Duodenal mucosa (tissue), 2 donors: ENCODE measurements around the gene DIO3.

ENCODE experiments used
- H3K27ac ChIP-seq: one replicate; pipeline ENCODE4 v1.7.0; 2013; ENCODE audit warnings: low read depth, low read length
- H3K27me3 ChIP-seq, 2 donors: one replicate each; pipeline ENCODE4 v1.7.0; 2013; ENCODE audit warnings: low read length in 2 of 2, control low read depth in 1 of 2; ENCODE audit not compliant: insufficient read depth in 2 of 2, control insufficient read depth in 1 of 2
- H3K36me3 ChIP-seq, 2 donors: one replicate each; pipeline ENCODE4 v1.7.0; 2013; ENCODE audit warnings: low read length in 2 of 2, control low read depth in 1 of 2; ENCODE audit not compliant: insufficient read depth in 2 of 2, control insufficient read depth in 1 of 2
- H3K4me1 ChIP-seq, 2 donors: one replicate each; pipeline ENCODE4 v1.7.0; 2013; ENCODE audit warnings: low read length in 2 of 2, control low read depth in 1 of 2; ENCODE audit not compliant: insufficient read depth in 2 of 2, control insufficient read depth in 1 of 2
- H3K4me3 ChIP-seq, 2 donors: one replicate each; pipeline ENCODE4 v1.7.0; 2013; ENCODE audit warnings: low read length in 2 of 2, low read depth in 1 of 2
- H3K9ac ChIP-seq, 2 donors: one replicate each; pipeline ENCODE4 v1.7.0; 2013; ENCODE audit warnings: low read length in 2 of 2, low read depth in 1 of 2
- H3K9me3 ChIP-seq, 2 donors: one replicate each; pipeline ENCODE4 v1.7.0; 2013; ENCODE audit warnings: low read length in 2 of 2, control low read depth in 1 of 2; ENCODE audit not compliant: control insufficient read depth in 1 of 2

The DIO3 gene

GRCh38 chr14:101581806-101582205, 20.5 kb downstream of the DIO3 start:
- no peak overlapping the region for H3K9ac ChIP-seq
- no peaks in the 10 kb centered on the region for H3K4me1 ChIP-seq
- no peaks in the 10 kb centered on the region for H3K27me3 ChIP-seq
- H3K9me3 ChIP-seq = no peaks in the 10 kb centered on the region
- H3K4me3 ChIP-seq = no peak overlapping the region
- no peaks in the 10 kb centered on the region for H3K36me3 ChIP-seq
- H3K27ac ChIP-seq = no peak overlapping the region

DNA sequence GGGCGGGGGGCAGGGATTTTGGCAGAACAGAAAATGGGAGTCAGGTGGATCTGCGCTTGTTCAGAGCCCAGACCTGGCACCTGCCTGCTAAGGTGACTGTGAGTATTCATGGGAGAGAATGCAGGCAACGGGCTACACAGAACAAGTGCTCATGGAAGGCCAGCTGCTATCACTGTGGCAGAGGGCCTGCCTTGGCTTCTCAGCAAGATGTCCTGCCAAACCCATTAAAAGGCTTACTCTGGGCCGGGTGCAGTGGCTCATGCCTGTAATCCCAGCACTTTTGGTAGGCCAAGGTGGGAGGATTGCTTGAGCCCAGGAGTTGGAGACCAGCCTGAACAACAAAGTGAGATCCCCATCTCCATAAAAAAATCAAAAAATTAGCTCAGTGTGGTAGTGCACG, 21.0 kb downstream of the DIO3 start:
- Histone ChIP-seq H3K27me3 (no peaks in the 10 kb centered on the region), H3K36me3 (no peaks in the 10 kb centered on the region), H3K9ac (no peak overlapping the region), H3K4me3 (no peak overlapping the region), H3K27ac (no peak overlapping the region), H3K9me3 (no peaks in the 10 kb centered on the region), H3K4me1 (no peaks in the 10 kb centered on the region)

DNA sequence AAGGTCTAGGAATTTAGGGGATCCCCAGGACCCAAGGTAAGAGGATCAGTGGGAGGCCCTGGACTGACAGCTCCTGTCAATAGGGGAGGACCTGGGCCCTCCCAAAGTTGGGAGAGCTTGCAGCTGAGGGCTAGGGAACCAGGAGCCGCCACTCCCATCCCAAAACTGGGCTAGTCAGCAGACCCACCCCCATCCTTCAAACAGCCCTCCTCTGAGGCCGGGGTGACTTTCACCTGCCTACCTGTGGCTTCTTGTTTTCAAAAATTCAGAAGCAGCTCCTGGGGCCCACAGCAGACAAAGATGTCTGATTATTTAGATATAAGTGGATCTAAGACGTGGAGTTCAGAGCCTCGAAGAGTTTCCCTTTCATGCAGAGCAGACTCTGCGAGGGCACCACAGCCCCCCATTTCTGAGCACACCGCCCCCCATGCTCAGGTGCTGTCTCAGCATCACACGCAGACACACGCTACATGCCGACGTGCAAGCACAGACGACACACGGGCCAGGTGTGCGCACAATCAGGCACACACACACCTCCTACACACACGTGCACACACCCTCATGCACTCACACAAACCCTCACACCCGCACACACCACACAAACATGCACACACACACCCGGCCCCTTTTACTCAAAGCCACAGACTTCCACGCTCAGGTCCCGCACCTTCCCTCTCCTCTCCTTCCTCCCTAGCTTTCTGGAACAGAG, 21.9 kb downstream of the DIO3 start:
- H3K27me3 ChIP-seq = no peaks in the 10 kb centered on the region

DNA sequence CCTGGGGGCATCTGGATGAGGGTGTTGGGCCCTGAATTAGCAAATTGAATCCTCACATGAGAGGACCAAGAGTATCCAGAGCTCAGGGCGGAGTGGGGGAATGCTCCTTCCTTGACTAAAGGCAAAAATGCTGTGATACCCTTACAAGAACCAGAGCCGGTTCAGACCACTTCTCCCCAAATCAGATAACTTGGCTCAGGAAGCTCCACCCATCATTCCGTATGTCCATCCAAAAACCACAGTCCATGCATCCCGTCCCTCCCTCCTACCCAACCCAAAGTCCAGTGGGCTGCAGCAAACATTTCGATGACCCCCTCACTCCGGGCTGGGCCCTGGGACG, 22.4 kb downstream of the DIO3 start:
- Histone ChIP-seq H3K36me3 (no peaks in the 10 kb centered on the region), H3K4me3 (no peak overlapping the region), H3K9me3 (no peaks in the 10 kb centered on the region), H3K4me1 (no peaks in the 10 kb centered on the region), H3K9ac (no peak overlapping the region), H3K27ac (no peak overlapping the region), H3K27me3 (no peaks in the 10 kb centered on the region)

More for the DNA sequence above, 21.9 kb downstream of the DIO3 start:
- Histone ChIP-seq H3K9ac (no peak overlapping the region), H3K36me3 (no peaks in the 10 kb centered on the region), H3K27ac (no peak overlapping the region), H3K9me3 (no peaks in the 10 kb centered on the region), H3K4me1 (no peaks in the 10 kb centered on the region), H3K4me3 (no peak overlapping the region)

DNA sequence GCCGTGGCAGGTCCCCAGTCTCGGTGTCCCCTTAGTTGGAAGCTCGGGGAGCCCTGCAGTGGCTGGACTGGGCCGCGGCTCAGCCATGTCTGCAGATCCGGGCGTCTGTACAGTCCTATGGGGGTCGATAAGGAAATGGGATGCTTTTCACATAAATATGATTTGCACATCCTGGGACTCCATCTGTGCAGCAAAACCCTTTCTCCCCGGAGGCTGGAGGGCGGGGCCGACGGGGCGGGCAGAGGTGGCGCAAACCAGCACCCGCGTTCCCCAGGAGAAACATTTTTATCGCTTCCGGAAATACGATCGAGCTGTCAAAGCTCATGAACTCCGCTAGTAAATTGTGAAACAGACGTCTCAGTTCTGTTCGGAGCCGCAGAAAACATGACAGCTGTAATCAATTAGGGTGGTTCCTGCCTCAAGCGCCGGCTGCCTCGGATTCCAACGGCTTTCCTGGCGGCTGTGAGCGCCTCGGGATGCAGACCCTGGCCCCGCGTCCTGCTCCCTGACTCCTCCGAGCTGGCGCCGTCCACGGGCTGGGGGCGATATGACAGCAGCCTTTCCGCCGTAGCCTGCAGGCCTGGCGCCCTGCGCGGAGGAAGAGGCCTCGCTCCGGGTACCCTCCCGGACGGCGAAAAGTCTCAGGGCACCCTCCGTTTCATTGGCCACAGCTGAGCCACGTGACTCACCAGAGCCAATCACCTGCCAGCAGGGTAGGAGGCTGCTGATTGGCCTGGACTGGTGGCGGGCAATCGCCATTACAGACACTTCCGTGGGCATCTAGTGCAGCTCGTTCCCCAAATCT, 23.0 kb downstream of the DIO3 start:
- Histone ChIP-seq H3K36me3 (no peaks in the 10 kb centered on the region), H3K4me3 (no peak overlapping the region), H3K9ac (no peak overlapping the region), H3K4me1 (no peaks in the 10 kb centered on the region), H3K27me3 (no peaks in the 10 kb centered on the region), H3K9me3 (no peaks in the 10 kb centered on the region), H3K27ac (no peak overlapping the region)

DNA sequence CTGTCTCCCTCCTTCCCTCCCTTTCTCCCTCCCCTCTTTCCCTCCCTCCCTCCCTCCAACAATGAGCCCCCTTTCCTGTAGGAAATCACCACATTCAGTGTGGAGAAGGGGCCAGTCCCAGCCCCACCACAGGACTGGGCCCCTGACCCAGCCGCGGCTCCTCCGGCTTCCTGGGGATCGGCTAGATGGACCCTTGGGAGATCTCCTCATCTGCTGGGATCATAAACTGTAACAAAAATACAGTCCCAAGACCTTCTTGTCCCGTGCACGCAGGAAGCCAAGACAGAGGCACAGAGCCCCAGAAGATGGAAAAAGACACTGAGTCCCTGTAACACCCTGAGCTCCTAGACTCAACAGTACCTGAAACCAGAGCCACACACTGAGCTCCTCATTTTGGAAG, 23.9 kb downstream of the DIO3 start:
- H3K9me3 ChIP-seq = no peaks in the 10 kb centered on the region
- no peaks in the 10 kb centered on the region for H3K27me3 ChIP-seq
- H3K4me1 ChIP-seq = no peaks in the 10 kb centered on the region
- no peak overlapping the region for H3K4me3 ChIP-seq
- no peak overlapping the region for H3K27ac ChIP-seq
- H3K9ac ChIP-seq = no peak overlapping the region
- H3K36me3 ChIP-seq = no peaks in the 10 kb centered on the region

DNA sequence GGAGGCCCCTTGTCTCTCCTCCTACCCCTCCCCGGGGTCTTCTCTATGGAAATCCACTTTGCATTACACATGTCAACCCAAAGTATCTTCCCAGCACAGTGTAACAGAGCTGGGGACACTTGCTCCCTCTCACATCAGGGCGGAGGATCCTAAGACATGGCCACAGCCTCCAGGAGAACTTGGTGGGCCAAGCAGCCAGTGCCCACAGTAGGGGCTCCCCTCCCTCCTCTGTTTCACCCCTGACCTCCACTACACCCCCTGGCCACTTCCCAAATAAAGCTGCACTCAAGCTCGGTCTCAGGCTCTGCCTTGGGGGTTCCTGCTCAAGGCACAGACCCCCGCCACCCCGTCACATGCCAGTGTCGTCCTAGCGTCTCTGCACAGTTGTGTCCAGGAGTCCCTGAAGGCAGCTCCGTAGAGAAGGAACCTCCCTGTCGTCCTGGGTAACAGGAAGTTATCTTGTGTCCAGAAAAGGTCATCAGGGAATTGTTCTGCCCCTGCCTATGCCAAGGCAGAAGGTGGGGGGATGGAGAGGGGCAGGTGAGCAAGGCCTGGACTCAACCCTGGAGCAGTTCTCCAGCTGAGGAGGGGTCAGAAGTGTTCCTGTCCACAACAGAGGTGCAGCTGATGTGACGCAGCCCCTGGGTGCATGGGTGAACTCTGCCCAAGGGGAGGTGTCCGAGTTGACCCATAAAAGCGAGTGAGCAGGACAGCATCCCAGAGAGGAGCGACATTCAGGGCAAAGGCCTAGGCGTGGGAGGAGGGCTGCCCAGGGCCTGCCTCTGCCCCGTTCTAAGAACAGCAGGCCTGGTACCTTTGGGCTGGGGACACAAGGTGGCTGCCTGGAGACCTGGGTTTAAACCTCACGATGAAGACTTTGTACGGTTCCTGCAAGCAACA, 25.5 kb downstream of the DIO3 start:
- no peaks in the 10 kb centered on the region for H3K36me3 ChIP-seq
- no peak overlapping the region for H3K9ac ChIP-seq
- no peak overlapping the region for H3K4me3 ChIP-seq
- no peaks in the 10 kb centered on the region for H3K9me3 ChIP-seq
- H3K4me1 ChIP-seq = no peaks in the 10 kb centered on the region
- no peak overlapping the region for H3K27ac ChIP-seq
- no peaks in the 10 kb centered on the region for H3K27me3 ChIP-seq

GRCh38 chr14:101587441-101587911, 26.2 kb downstream of the DIO3 start:
- H3K27me3 ChIP-seq = no peaks in the 10 kb centered on the region
- no peaks in the 10 kb centered on the region for H3K4me1 ChIP-seq
- H3K4me3 ChIP-seq = no peak overlapping the region
- no peak overlapping the region for H3K27ac ChIP-seq
- H3K36me3 ChIP-seq = no peaks in the 10 kb centered on the region
- no peak overlapping the region for H3K9ac ChIP-seq
- H3K9me3 ChIP-seq = no peaks in the 10 kb centered on the region

GRCh38 chr14:101588286-101588975, 27.1 kb downstream of the DIO3 start:
- Histone ChIP-seq H3K4me1 (no peaks in the 10 kb centered on the region), H3K36me3 (no peaks in the 10 kb centered on the region), H3K9me3 (no peaks in the 10 kb centered on the region), H3K9ac (no peak overlapping the region), H3K4me3 (no peak overlapping the region), H3K27me3 (no peaks in the 10 kb centered on the region), H3K27ac (no peak overlapping the region)
